AG04450 (cell line): ENCODE data around the gene RGS7. TPM values are rescaled to one million over a fixed set of nuclear protein-coding genes. Genes with fewer than 3 reads are reported as not detected.
"Not testable (repeated sequence)": the region's sequence is repeated elsewhere in the genome, so short reads cannot be mapped to it uniquely, and the experiment has no call there.

Source experiments
- CTCF ChIA-PET: fragments of 300-600, 350-600 bp; formaldehyde crosslinking; extraction: SDS; loops from one replicate; lab custom pipeline; 2022; ENCODE audit warnings: antibody characterized with exemption, inconsistent platforms; lab: Charles Lee
- POLR2A ChIA-PET: fragments of 350-600 bp; formaldehyde crosslinking; extraction: SDS; loops from one replicate; lab custom pipeline; 2021; ENCODE audit warnings: antibody characterized with exemption, inconsistent platforms; lab: Yijun Ruan, JAX
- DNase-seq: peaks from one replicate; pipeline ENCODE4 v3.0.0-alpha.2; 2011; ENCODE audit warnings: low read depth, low spot score
- H3K27ac ChIP-seq: one replicate; pipeline ENCODE4 v1.5.1; 2012; ENCODE audit warnings: low read depth, low read length, control low read depth
- H3K27me3 ChIP-seq: one replicate; pipeline ENCODE4 v1.6.0; 2012; ENCODE audit warnings: low read length; ENCODE audit not compliant: control insufficient read depth, insufficient read depth
- H3K4me3 ChIP-seq: 2 replicates; pipeline ENCODE4 v1.5.1; 2011; ENCODE audit warnings: mild to moderate bottlenecking, low read depth, low read length, control low read depth
- H3K9me3 ChIP-seq: 2 replicates; pipeline ENCODE4 v1.5.1; 2012; ENCODE audit warnings: low read length; ENCODE audit not compliant: control insufficient read depth, insufficient read depth
- polyA plus RNA-seq: library from polyadenylated mRNA; depleted of rRNA; stranded (reverse); fragments of >200 nt; gene quantifications from 2 replicates; pipeline ENCODE4 v1.2.3, GENCODE V29; 2011
- TF ChIP-seq, protein P1 (sequence below): IDR thresholded peaks from 2 replicates; pipeline ENCODE4 v1.5.1; 2011; ENCODE audit warnings: low read depth, low read length, control low read depth, inconsistent platforms

RGS7 gene
- polyA plus RNA-seq, 1 experiment, result 0.29 TPM

- CTCF ChIA-PET, result no interaction called here
Measured at GRCh38 chr1:240980342-240980741, 376.7 kb downstream of the RGS7 start.

DNA sequence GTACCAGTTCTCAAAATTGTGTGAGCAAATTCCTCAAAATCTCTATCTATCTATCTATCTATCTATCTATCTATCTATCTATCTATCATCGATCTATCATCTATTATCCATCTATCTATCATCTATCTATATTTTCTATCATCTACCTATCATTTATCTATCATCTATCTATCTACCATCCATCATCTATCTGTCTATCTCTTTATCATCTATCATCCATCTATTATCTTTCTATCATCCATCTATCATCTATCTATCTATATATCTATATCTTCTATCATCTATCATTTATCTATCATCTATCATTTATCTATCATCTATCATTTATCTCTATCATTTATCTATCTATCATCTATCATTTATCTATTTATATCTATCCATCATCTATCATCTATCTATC is 380.3 kb downstream of the RGS7 start:
- TF ChIP-seq, protein P1, sequence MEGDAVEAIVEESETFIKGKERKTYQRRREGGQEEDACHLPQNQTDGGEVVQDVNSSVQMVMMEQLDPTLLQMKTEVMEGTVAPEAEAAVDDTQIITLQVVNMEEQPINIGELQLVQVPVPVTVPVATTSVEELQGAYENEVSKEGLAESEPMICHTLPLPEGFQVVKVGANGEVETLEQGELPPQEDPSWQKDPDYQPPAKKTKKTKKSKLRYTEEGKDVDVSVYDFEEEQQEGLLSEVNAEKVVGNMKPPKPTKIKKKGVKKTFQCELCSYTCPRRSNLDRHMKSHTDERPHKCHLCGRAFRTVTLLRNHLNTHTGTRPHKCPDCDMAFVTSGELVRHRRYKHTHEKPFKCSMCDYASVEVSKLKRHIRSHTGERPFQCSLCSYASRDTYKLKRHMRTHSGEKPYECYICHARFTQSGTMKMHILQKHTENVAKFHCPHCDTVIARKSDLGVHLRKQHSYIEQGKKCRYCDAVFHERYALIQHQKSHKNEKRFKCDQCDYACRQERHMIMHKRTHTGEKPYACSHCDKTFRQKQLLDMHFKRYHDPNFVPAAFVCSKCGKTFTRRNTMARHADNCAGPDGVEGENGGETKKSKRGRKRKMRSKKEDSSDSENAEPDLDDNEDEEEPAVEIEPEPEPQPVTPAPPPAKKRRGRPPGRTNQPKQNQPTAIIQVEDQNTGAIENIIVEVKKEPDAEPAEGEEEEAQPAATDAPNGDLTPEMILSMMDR, result no peak
- Histone ChIP-seq H3K27me3 (no peaks in the 10 kb centered on the region), H3K9me3 (no peaks in the 10 kb centered on the region), H3K4me3 (no peak overlapping the region), H3K27ac (no peak overlapping the region)
- no peak for DNase-seq
- CTCF ChIA-PET, result no interaction called here
- POLR2A ChIA-PET, result no interaction called here

More at GRCh38 chr1:240980342-240980741, 376.7 kb downstream of the RGS7 start:
- H3K27ac ChIP-seq, result no peak overlapping the region
- POLR2A ChIA-PET, result no interaction called here
- H3K9me3 ChIP-seq, result no peaks in the 10 kb centered on the region
- TF ChIP-seq, protein P1, result no peak
- no peak for DNase-seq
- H3K27me3 ChIP-seq, result no peaks in the 10 kb centered on the region
- H3K4me3 ChIP-seq, result no peak overlapping the region

DNA sequence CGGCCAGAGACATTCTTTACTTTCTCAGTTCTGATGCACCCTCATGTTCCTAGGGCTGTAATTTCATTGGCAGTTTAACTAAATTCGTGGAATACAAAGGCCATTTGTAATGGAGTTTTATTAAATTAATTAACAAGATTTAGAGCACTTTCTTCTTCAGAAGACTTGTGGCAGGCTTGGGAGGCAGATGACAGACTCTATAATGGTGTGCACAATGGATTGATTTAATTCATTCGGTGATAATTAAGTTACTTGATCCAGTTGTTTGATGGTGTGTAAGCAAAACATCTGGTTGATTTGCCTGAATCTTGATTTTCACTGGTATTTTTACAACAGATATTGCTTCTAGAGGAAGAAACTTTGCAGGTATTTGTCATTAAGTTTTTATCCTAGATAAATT is 383.1 kb downstream of the RGS7 start:
- POLR2A ChIA-PET, result no interaction called here
- Histone ChIP-seq H3K27ac (no peak overlapping the region), H3K27me3 (no peaks in the 10 kb centered on the region), H3K9me3 (no peaks in the 10 kb centered on the region), H3K4me3 (no peak overlapping the region)
- DNase-seq, result no peak
- TF ChIP-seq, protein P1, result no peak
- CTCF ChIA-PET, result no interaction called here

- H3K27me3 ChIP-seq, H3K27ac ChIP-seq, DNase-seq, H3K4me3 ChIP-seq, POLR2A ChIA-PET, H3K9me3 ChIP-seq, CTCF ChIA-PET: not testable (repeated sequence)
Measured at GRCh38 chr1:240972059-240972458, 384.9 kb downstream of the RGS7 start.

DNA sequence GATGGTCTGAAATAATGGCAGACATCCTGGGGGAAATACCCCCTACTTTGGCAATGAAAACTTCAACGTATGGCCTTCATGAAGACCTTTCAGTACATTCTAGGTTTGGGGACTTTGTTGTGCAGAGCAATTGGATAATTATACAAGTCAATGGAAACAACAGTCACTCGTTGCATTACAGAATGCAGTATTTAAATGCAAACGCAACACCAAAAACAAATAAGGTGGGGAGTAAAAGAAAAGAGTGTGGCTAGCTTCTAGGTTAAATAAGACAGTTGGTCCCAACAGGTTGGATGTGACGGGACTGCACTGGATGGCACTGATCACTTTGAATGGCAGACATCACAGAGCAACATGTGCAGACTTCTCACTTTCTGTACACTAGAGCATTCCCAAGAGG is 386.8 kb downstream of the RGS7 start:
- Histone ChIP-seq H3K27ac (no peak overlapping the region), H3K4me3 (no peak overlapping the region), H3K9me3 (no peaks in the 10 kb centered on the region), H3K27me3 (no peaks in the 10 kb centered on the region)
- POLR2A ChIA-PET, result no interaction called here
- DNase-seq, result no peak
- TF ChIP-seq, protein P1, result no peak
- CTCF ChIA-PET, result interaction anchor here (0.7 kb wide), 1 partner anchor 97 kb away, joined by 3 read pairs; no protein-coding TSS in a partner anchor

- Histone ChIP-seq H3K27me3 (no peaks in the 10 kb centered on the region), H3K4me3 (no peak overlapping the region), H3K9me3 (no peaks in the 10 kb centered on the region), H3K27ac (no peak overlapping the region)
- DNase-seq, result no peak
- ChIA-PET CTCF (no interaction called here), POLR2A (no interaction called here)
- TF ChIP-seq, protein P1, result no peak
Measured at GRCh38 chr1:240968864-240969263, 388.1 kb downstream of the RGS7 start.
